IMR-90 (cell line): Measurements from ENCODE around the gene SLC33A1.

Source experiments
- CHD1 ChIP-seq: IDR thresholded peaks from 2 replicates; pipeline ENCODE4 v1.6.1; 2012; ENCODE audit warnings: low read depth, low read length, improper control_type of control experiment
- CTCF ChIP-seq: conservative IDR thresholded peaks from 2 replicates; pipeline ENCODE4 v1.5.1; 2012; ENCODE audit warnings: mild to moderate bottlenecking, low read depth, low read length, improper control_type of control experiment
- POLR2A ChIP-seq: IDR thresholded peaks from 2 replicates; pipeline ENCODE4 v1.6.1; 2012; ENCODE audit warnings: mild to moderate bottlenecking, low read depth, low read length
- USF2 ChIP-seq: fragments of 150-350 bp; IDR thresholded peaks from 2 replicates; pipeline ENCODE4 v1.6.1; 2017; ENCODE audit warnings: mild to moderate bottlenecking, antibody characterized with exemption, low read length, low read depth

- no peak for TF ChIP-seq CHD1
- peak; percentile 40; the same call in 1 of the 2 replicates for TF ChIP-seq CTCF
- TF ChIP-seq POLR2A = no peak
- no peak for TF ChIP-seq USF2
These were observed 5.6 kb upstream of the SLC33A1 start for GRCh38 chr3:155859859-155860258.
